WTC11 (cell line): Measurements from ENCODE around the gene EHF.

Source experiments
- AFF4 ChIP-seq: sonication (generic); formaldehyde crosslinking; IDR thresholded peaks from 2 replicates; pipeline ENCODE4 v1.8.1; 2023; ENCODE audit warnings: mild to moderate bottlenecking, missing genetic modification reagents, borderline replicate concordance
- ATF2 ChIP-seq: sonication (generic); formaldehyde crosslinking; IDR thresholded peaks from 2 replicates; pipeline ENCODE4 v1.8.1; 2022; ENCODE audit warnings: low read depth, missing genetic modification reagents, borderline replicate concordance
- CTCF ChIP-seq: fragments of 200-600 bp; IDR thresholded peaks from 2 replicates; pipeline ENCODE4 v1.8.0; 2022; ENCODE audit warnings: antibody characterized with exemption
- ELF4 ChIP-seq: sonication (generic); formaldehyde crosslinking; IDR thresholded peaks from 2 replicates; pipeline ENCODE4 v1.8.1; 2022; ENCODE audit warnings: low read depth, mild to moderate bottlenecking, moderate library complexity, missing genetic modification reagents
- IRF1 ChIP-seq: sonication (generic); formaldehyde crosslinking; IDR thresholded peaks from 2 replicates; pipeline ENCODE4 v1.8.0; 2023; ENCODE audit warnings: missing genetic modification reagents
- IRF2 ChIP-seq: sonication (generic); formaldehyde crosslinking; IDR thresholded peaks from 2 replicates; pipeline ENCODE4 v1.8.0; 2022; ENCODE audit warnings: low read depth, missing genetic modification reagents, borderline replicate concordance
- JUN ChIP-seq: sonication (generic); formaldehyde crosslinking; IDR thresholded peaks from 2 replicates; pipeline ENCODE4 v1.8.0; 2023; ENCODE audit warnings: mild to moderate bottlenecking, missing genetic modification reagents
- OVOL2 ChIP-seq: fragments of 250-450 bp; sonication (Bioruptor Pico); IDR thresholded peaks from 2 replicates; pipeline ENCODE4 v1.9.0; 2021; ENCODE audit warnings: mild to moderate bottlenecking, borderline replicate concordance
- SMAD3 ChIP-seq: sonication (generic); formaldehyde crosslinking; IDR thresholded peaks from 2 replicates; pipeline ENCODE4 v1.8.0; 2022; ENCODE audit warnings: missing genetic modification reagents, mild to moderate bottlenecking, borderline replicate concordance
- SMAD4 ChIP-seq: sonication (generic); formaldehyde crosslinking; IDR thresholded peaks from 2 replicates; pipeline ENCODE4 v1.8.0; 2022; ENCODE audit warnings: mild to moderate bottlenecking, missing genetic modification reagents
- SP1 ChIP-seq: sonication (generic); formaldehyde crosslinking; conservative IDR thresholded peaks from 2 replicates; pipeline ENCODE4 v1.8.1; 2022; ENCODE audit warnings: missing genetic modification reagents
- TF ChIP-seq, protein P1 (sequence below): sonication (generic); formaldehyde crosslinking; IDR thresholded peaks from 2 replicates; pipeline ENCODE4 v1.8.1; 2022; ENCODE audit warnings: missing genetic modification reagents, borderline replicate concordance

- TF ChIP-seq, protein P1, sequence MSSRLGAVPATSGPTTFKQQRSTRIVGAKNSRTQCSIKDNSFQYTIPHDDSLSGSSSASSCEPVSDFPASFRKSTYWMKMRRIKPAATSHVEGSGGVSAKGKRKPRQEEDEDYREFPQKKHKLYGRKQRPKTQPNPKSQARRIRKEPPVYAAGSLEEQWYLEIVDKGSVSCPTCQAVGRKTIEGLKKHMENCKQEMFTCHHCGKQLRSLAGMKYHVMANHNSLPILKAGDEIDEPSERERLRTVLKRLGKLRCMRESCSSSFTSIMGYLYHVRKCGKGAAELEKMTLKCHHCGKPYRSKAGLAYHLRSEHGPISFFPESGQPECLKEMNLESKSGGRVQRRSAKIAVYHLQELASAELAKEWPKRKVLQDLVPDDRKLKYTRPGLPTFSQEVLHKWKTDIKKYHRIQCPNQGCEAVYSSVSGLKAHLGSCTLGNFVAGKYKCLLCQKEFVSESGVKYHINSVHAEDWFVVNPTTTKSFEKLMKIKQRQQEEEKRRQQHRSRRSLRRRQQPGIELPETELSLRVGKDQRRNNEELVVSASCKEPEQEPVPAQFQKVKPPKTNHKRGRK (CRISPR knock-in tag), result no peak
- TF ChIP-seq SP1 (CRISPR knock-in tag), result no peak
- no peak for TF ChIP-seq AFF4 (CRISPR knock-in tag)
- TF ChIP-seq OVOL2 (CRISPR knock-in tag), result no peak
- no peak for TF ChIP-seq SMAD3 (CRISPR knock-in tag)
- no peak for TF ChIP-seq ATF2 (CRISPR knock-in tag)
- TF ChIP-seq CTCF, result no peak
- no peak for TF ChIP-seq IRF2 (CRISPR knock-in tag)
- no peak for TF ChIP-seq IRF1 (CRISPR knock-in tag)
- TF ChIP-seq JUN, result no peak
- TF ChIP-seq SMAD4, result no peak
- no peak for TF ChIP-seq ELF4 (CRISPR knock-in tag)
These were observed 23.9 kb downstream of the EHF start for GRCh38 chr11:34644669-34645406.
